OCI-LY7 (cell line): ENCODE data around the gene EMD. TPM values are rescaled to one million over a fixed set of nuclear protein-coding genes. Genes with fewer than 3 reads are reported as not detected.
A peak's percentile ranks its signal among the peaks of the same experiment; 100 is the strongest.

Experiments
- BruUV-seq: library from RNA; stranded (reverse); fragments of 400-500 nt; replicated peaks from 2 replicates; lab custom pipeline; 2021; lab: Mats Ljungman, UMichigan
- CTCF ChIA-PET: fragments of 300-600 bp; sonication (Branson Sonifier 250); formaldehyde crosslinking; loops from one replicate; lab custom pipeline; 2022; ENCODE audit warnings: antibody characterized with exemption; ENCODE audit not compliant: unreplicated experiment; lab: Charles Lee
- POLR2A ChIA-PET: fragments of 300-600 bp; sonication (Branson Sonifier 250); formaldehyde crosslinking; loops from one replicate; lab custom pipeline; 2022; ENCODE audit warnings: antibody characterized with exemption; lab: Charles Lee
- DNase-seq: peaks from one replicate; pipeline ENCODE4 v3.0.0-alpha.2; 2015; ENCODE audit warnings: low spot score
- H2AFZ ChIP-seq: fragments of 200-600 bp; sonication (generic), shearing (Covaris generic); 2 replicates; pipeline ENCODE4 v1.6.1; 2014; ENCODE audit warnings: mild to moderate bottlenecking, antibody characterized with exemption, low read length, moderate library complexity
- H3K27ac ChIP-seq: fragments of 200-600 bp; sonication (generic); 2 replicates; pipeline ENCODE4 v1.5.1; 2014; ENCODE audit warnings: mixed run types, low read depth, mild to moderate bottlenecking, moderate library complexity, low read length, inconsistent platforms; ENCODE audit not compliant: poor library complexity, severe bottlenecking
- H3K36me3 ChIP-seq: fragments of 200-600 bp; sonication (generic); 2 replicates; pipeline ENCODE4 v1.6.1; 2014; ENCODE audit warnings: mild to moderate bottlenecking, antibody characterized with exemption, low read length, moderate library complexity, mixed read lengths; ENCODE audit not compliant: insufficient read depth
- H3K4me1 ChIP-seq: fragments of 200-600 bp; sonication (generic); 2 replicates; pipeline ENCODE4 v1.5.1; 2014; ENCODE audit warnings: mild to moderate bottlenecking, low read length; ENCODE audit not compliant: insufficient read depth, poor library complexity, severe bottlenecking
- H3K4me2 ChIP-seq: fragments of 200-600 bp; sonication (generic); 2 replicates; pipeline ENCODE4 v1.6.1; 2014; ENCODE audit warnings: mild to moderate bottlenecking, low read length
- H3K4me3 ChIP-seq: fragments of 200-600 bp; sonication (generic); 2 replicates; pipeline ENCODE4 v1.5.1; 2014; ENCODE audit warnings: mild to moderate bottlenecking, low read depth, low read length; ENCODE audit not compliant: poor library complexity, severe bottlenecking
- H3K79me2 ChIP-seq: fragments of 200-600 bp; sonication (generic); 2 replicates; pipeline ENCODE4 v1.6.1; 2016; ENCODE audit warnings: low read depth, mild to moderate bottlenecking, low read length, moderate library complexity, mixed read lengths; ENCODE audit not compliant: insufficient read depth
- H3K9me2 ChIP-seq: fragments of 200-600 bp; sonication (generic); 2 replicates; pipeline ENCODE4 v1.6.1; 2016; ENCODE audit warnings: mild to moderate bottlenecking, low read length, mixed read lengths; ENCODE audit not compliant: insufficient read depth
- H3K9me3 ChIP-seq: fragments of 200-600 bp; sonication (generic); 2 replicates; pipeline ENCODE4 v1.6.1; 2014; ENCODE audit warnings: mild to moderate bottlenecking, mixed run types, low read length, mixed read lengths
- H4K20me1 ChIP-seq: fragments of 200-600 bp; sonication (generic); 2 replicates; pipeline ENCODE4 v1.6.1; 2014; ENCODE audit warnings: mild to moderate bottlenecking, antibody characterized with exemption, low read length, moderate library complexity, mixed read lengths; ENCODE audit not compliant: insufficient read depth
- EZH2phosphoT487 ChIP-seq: fragments of 200-600 bp; sonication (generic); IDR thresholded peaks from 2 replicates; pipeline ENCODE4 v1.6.1; 2018; ENCODE audit warnings: low read depth, borderline replicate concordance, mild to moderate bottlenecking, mixed run types, antibody characterized with exemption, low read length, moderate library complexity, mixed read lengths
- intact Hi-C: fragments of 100-400 bp; cut with micrococcal nuclease; formaldehyde crosslinking; loops from one replicate; pipeline ENCODE4 v1.10.0; 2022; ENCODE audit not compliant: unreplicated experiment
- total RNA-seq, 2 experiments: library from RNA; depleted of rRNA in 1 of 2; stranded (reverse); fragments of >200 nt in 1 of 2; shearing (Covaris generic) in 1 of 2; gene quantifications; 2 replicates each; pipeline ENCODE4 v1.2.3, GENCODE V29; 2014 to 2022
- TF ChIP-seq, protein P1 (sequence below): fragments of 200-600 bp; sonication (generic); conservative IDR thresholded peaks from 2 replicates; pipeline ENCODE4 v1.5.1; 2014; ENCODE audit warnings: mild to moderate bottlenecking, antibody characterized with exemption, low read length, moderate library complexity, mixed read lengths

Gene EMD
- total RNA-seq, 2 experiments from 2014 or later = 35.4 to 64.6 TPM

DNA sequence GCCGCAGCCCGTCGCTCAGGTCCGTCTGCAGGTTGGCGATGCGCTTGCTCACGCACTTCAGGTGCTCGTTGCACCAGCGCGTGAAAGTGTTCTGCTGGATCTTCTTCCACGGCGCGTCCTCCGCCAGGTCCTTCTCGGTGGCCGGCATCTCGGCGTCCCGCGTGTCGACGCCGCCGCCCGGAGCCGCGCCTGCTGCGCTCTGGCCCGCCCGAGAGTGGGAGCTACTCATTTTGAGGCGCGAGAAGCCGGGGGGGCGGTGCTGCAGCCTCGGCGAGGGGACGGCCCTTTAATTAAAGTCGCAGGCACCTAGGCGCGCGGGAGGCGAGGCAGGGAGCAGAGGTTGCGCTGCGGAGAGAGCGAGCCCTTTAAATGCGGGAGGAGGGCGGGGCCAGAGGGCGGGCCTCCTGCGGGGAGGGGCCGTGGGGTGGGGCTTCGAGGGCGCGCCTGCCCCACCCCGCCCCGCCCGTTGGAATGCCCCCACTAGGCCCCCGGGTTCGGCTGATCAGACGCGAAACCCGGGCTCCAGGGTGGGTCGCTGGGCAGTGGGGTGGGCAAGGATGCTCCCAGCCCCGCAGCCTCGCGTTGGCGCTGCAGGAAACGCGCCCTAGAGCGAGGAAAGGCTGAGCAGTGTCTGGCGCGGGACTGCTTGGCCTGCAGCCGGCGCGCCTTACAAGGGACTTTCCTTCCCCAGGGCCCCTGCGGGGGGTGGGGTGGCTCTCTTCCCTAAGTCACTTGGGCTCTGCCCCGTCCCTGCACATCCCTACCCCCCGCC, 7.9 kb upstream of the EMD start:
- intact Hi-C loops = loop anchor here (10.0 kb wide), 1 partner anchor 446 kb away; the partner anchor contains the start of gene ARHGAP4
- peaks cover 36% of the 10 kb centered on the region for H3K4me1 ChIP-seq
- no TSS peak for BruUV-seq
- H3K27ac ChIP-seq = no peak overlapping the region
- POLR2A ChIA-PET = interaction anchor here (0.7 kb wide), 1 partner anchor 64 kb away, joined by 4 read pairs; no protein-coding TSS in a partner anchor
- peak overlapping the region; percentile 98 for H3K4me2 ChIP-seq
- 0 out of 2 replicates have a peak, but pooled peaks cover 3% of the 10 kb centered on the region for H4K20me1 ChIP-seq
- H3K9me2 ChIP-seq = no peaks in the 10 kb centered on the region
- peak; percentile 93 for DNase-seq
- TF ChIP-seq, protein P1, sequence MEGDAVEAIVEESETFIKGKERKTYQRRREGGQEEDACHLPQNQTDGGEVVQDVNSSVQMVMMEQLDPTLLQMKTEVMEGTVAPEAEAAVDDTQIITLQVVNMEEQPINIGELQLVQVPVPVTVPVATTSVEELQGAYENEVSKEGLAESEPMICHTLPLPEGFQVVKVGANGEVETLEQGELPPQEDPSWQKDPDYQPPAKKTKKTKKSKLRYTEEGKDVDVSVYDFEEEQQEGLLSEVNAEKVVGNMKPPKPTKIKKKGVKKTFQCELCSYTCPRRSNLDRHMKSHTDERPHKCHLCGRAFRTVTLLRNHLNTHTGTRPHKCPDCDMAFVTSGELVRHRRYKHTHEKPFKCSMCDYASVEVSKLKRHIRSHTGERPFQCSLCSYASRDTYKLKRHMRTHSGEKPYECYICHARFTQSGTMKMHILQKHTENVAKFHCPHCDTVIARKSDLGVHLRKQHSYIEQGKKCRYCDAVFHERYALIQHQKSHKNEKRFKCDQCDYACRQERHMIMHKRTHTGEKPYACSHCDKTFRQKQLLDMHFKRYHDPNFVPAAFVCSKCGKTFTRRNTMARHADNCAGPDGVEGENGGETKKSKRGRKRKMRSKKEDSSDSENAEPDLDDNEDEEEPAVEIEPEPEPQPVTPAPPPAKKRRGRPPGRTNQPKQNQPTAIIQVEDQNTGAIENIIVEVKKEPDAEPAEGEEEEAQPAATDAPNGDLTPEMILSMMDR = no peak
- TF ChIP-seq EZH2phosphoT487 = no peak
- H3K79me2 ChIP-seq = peaks cover 16% of the 10 kb centered on the region; the same call in 1 of the 2 replicates
- peak overlapping the region; percentile 74 for H3K4me3 ChIP-seq
- peaks cover 8% of the 10 kb centered on the region; the same call in 1 of the 2 replicates for H3K36me3 ChIP-seq
- CTCF ChIA-PET = no interaction called here
- no peaks in the 10 kb centered on the region for H3K9me3 ChIP-seq
- H2AFZ ChIP-seq = no peak overlapping the region

GRCh38 chrX:154371789-154372300, 7.2 kb upstream of the EMD start:
- TF ChIP-seq EZH2phosphoT487 = no peak
- Histone ChIP-seq H3K27ac (no peak overlapping the region), H4K20me1 (0 out of 2 replicates have a peak, but pooled peaks cover 3% of the 10 kb centered on the region), H3K9me3 (no peaks in the 10 kb centered on the region), H2AFZ (no peak overlapping the region), H3K4me2 (peak overlapping the region; percentile 73), H3K4me3 (peak overlapping the region; percentile 74), H3K36me3 (peaks cover 6% of the 10 kb centered on the region; the same call in 1 of the 2 replicates), H3K4me1 (peaks cover 36% of the 10 kb centered on the region), H3K79me2 (peaks cover 16% of the 10 kb centered on the region; the same call in 1 of the 2 replicates), H3K9me2 (no peaks in the 10 kb centered on the region)
- ChIA-PET POLR2A (no interaction called here), CTCF (no interaction called here)
- no TSS peak for BruUV-seq
- intact Hi-C loops = loop anchor here (10.0 kb wide), 1 partner anchor 447 kb away; the partner anchor contains the start of gene ARHGAP4
- no peak for DNase-seq

DNA sequence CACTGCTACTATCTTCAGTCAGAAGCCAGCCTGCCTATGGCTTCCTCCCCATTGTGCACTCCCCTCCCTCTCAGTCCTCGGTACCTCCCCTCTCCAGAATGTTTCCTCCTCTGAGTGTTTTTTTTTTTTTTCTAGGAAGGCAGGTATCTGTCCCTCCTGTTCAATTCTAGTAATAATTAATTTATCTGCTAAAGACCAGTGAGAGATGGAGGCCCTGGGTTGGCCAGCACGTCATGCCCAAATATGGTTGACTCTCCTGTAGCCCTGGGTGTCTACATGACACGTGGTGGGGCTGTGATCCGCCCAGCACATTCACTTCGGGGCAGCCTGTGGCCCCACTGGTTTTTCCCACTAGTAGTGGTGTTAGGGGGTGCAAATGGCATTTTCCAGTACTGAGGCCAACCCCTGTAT, 6.5 kb upstream of the EMD start:
- intact Hi-C loops = loop anchor here (10.0 kb wide), 1 partner anchor 448 kb away; the partner anchor contains the start of gene ARHGAP4
- CTCF ChIA-PET = no interaction called here
- H3K4me1 ChIP-seq = peaks cover 43% of the 10 kb centered on the region
- peaks cover 16% of the 10 kb centered on the region; the same call in 1 of the 2 replicates for H3K79me2 ChIP-seq
- POLR2A ChIA-PET = no interaction called here
- no peak overlapping the region for H3K4me3 ChIP-seq
- no peak for DNase-seq
- 0 out of 2 replicates have a peak, but pooled peaks cover 3% of the 10 kb centered on the region for H4K20me1 ChIP-seq
- H3K9me3 ChIP-seq = no peaks in the 10 kb centered on the region
- no TSS peak for BruUV-seq
- H3K9me2 ChIP-seq = no peaks in the 10 kb centered on the region
- no peak overlapping the region for H3K27ac ChIP-seq
- no peaks in the 10 kb centered on the region for H3K36me3 ChIP-seq
- peak overlapping the region; percentile 73; the same call in 1 of the 2 replicates for H3K4me2 ChIP-seq
- TF ChIP-seq EZH2phosphoT487 = no peak
- TF ChIP-seq, protein P1 = no peak
- H2AFZ ChIP-seq = no peak overlapping the region
